ENCODE measurements around the gene OIT3.

OIT3 gene

DNA sequence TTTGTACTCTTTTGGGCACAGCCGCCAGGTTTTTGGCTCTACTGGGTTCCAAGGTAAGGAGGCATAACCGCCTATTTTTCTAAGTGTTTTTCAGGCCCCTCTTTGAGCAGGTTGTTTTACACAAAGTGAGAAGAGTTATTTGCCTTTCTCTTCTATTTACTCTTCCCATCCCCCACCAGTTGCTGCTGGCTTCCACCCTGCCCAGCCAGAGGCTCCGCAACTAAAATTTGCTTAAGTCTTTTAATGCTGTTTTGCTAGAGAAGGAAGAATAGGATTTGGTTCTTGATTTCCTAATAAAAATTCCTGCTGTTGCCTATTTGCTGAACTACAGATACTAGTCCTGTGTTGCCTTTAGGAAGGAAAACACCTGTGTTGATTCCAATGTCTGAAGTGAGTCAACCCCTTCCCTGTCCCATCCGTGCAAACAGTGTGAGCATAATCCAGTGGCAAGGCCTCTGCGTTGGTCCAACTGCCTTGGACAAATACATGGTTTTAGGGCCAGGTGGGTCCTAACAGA lies 59.2 kb downstream of the OIT3 start:
- TF ChIP-seq POLR2A (IDR thresholded peaks at IDR 0.05; ENCODE audit: low read depth, low read length), result no peak
- DNase-seq (ENCODE audit: insufficient read length, low spot score), result no peak
- no peak for FAIRE-seq

DNA sequence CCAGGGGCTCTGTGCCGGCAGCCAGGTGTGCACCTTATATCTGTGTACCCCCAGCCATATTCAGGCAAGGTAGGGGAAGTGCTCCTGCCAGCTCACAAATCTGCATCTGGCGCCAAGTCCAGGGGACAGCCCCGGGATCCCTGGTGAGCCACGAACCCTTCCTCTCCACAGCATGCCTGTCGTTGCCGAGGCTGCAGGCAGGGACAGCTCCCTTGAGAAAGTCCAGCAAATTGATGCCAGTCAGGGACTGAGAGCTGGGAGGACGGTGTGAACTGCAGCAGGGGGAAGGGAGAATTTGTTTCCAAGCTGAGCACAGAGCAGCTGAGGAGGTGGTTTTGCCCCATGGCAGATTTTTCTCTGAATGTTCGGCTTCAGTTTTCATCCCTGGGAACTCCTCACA lies 60.1 kb downstream of the OIT3 start:
- DNase-seq (ENCODE audit: insufficient read length, low spot score) (no peak), FAIRE-seq (no peak)
- TF ChIP-seq POLR2A (IDR thresholded peaks at IDR 0.05; ENCODE audit: low read depth, low read length), result no peak

DNA sequence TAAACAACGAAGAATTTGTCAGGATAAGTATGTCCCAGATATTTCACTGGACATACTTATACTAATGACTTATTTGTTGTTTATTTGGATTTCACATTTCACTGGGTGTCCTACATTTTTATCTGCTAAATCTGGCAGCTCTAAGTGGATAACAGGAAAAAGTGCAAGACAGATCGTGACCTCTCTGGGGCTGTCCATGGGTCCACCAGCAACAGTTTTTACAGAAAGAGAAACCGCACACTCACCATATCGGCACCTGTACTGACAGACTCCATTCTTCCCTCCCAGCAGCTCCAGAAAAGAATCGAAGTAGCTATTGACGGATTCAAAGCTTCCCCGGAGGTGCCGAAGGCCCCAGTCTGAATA lies 60.7 kb downstream of the OIT3 start:
- no peak for FAIRE-seq
- no peak for TF ChIP-seq POLR2A (IDR thresholded peaks at IDR 0.05; ENCODE audit: low read depth, low read length)

DNA sequence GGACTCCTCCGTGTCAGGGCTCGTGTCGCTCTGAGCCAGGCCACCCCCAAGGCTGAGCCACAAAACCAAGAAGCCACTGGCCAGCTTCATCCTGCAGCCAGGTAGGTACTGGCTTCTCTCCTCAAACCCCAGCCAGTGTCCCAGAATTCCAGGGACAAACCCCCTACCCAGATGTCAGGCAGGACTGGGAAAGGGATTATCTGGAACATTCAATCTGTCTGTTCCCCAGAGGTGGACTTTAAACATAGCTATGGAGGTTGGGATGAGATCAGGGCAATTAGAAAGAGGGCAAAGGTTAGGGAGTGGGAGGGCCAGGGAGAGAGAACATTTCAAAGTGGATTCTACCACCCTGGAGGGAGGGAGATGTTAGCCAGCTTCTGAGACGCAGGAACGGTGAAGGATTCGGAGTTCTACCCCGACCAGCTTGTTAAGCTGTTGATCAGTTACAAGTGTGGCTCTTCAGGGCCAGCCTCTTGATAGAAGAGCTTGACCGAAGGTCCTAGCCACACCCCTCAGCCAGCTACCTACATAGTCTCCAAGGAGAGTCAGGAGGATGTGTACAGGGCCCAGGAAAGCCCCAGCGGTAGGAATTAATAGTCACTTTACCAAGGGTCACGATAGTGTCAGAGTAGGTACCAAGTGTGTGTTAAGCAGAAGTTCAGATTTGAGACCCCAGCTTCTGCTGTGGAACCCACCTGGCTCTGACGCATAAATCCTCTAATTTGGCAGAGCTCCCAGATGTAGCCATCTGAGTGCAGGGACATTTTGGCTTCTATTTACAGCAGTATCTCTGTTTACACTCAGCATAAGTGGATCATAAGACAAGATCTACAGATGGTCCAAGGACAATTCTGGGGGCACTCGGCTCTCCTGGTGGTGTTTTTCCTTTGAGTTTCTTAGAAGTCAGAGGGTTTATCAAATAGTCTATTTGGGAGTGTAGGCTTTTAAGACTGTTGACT lies 61.3 kb downstream of the OIT3 start, which contains the start of gene PLA2G12B:
Gene PLA2G12B, minus strand, starts transcription at position 211 of the 959 bp plus-strand sequence. Its CDS starts 121 bp downstream, at position 90.
- no peak for TF ChIP-seq POLR2A (IDR thresholded peaks at IDR 0.05; ENCODE audit: low read depth, low read length)
- FAIRE-seq, result no peak
- DNase-seq (ENCODE audit: insufficient read length, low spot score), result no peak

More for the DNA sequence above, 60.7 kb downstream of the OIT3 start:
- DNase-seq (ENCODE audit: insufficient read length, low spot score), result no peak

DNA sequence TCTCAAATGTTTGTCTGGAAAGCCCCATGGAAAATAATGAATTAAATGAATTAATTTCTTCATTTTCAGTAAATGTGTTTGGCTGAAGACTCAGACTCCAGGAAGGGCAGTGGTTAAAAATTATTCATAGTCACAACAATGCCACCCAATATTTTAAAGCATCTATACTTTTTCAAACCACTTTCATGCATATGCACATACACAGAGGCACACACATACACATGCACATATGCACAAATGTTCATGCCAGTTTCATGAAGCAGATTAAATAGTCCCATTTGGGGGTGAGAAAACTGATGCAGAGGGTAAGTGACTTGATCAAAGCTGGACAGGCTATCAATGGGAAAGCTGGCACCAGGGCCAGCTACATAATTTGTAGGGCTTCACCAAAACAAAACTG lies 62.5 kb downstream of the OIT3 start:
- FAIRE-seq, result no peak
- no peak for TF ChIP-seq POLR2A (IDR thresholded peaks at IDR 0.05; ENCODE audit: low read depth, low read length)
- DNase-seq (ENCODE audit: insufficient read length, low spot score), result no peak

DNA sequence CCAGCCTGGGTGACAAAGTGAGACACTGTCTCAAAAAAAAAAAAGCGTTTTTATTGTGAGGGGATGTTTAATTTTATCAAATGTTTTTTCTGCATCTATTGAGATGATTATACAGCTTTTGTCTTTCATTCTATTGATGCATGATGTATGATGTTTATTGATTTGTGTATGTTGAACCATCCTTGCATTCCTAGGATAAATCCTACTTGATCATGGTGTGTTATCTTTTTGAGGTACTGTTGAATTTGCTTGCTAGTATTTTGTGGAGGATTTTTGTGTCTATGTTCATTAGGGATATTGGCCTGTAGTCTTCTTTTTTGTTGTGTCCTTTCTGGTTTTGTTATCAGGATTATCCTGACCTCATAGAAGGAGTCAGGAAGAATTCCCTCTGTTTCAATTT lies 83.3 kb downstream of the OIT3 start:
- no peak for DNase-seq (ENCODE audit: insufficient read length, low spot score)
- no peak for FAIRE-seq
- no peak for TF ChIP-seq POLR2A (IDR thresholded peaks at IDR 0.05; ENCODE audit: low read depth, low read length)

DNA sequence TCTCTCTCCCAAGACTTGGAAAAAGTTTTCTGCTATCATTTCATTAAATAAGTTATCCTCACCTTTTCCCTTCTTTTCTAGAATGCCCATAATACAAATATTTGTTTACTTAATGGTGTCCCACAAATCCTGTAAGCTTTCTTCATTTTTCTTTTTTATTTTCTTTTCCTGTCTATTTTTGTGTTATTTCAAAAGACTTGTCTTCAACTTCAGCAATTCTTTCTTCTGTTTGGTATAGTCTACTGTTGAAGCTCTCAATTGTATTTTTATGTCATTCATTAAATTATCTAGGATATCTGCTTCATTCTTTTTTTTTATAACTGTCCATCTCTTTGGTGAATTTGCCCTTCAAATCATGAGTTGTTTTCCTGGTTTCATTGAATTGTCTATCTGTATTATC lies 86.2 kb downstream of the OIT3 start:
- DNase-seq (ENCODE audit: insufficient read length, low spot score) (no peak), FAIRE-seq (no peak)
- TF ChIP-seq POLR2A (IDR thresholded peaks at IDR 0.05; ENCODE audit: low read depth, low read length), result no peak

DNA sequence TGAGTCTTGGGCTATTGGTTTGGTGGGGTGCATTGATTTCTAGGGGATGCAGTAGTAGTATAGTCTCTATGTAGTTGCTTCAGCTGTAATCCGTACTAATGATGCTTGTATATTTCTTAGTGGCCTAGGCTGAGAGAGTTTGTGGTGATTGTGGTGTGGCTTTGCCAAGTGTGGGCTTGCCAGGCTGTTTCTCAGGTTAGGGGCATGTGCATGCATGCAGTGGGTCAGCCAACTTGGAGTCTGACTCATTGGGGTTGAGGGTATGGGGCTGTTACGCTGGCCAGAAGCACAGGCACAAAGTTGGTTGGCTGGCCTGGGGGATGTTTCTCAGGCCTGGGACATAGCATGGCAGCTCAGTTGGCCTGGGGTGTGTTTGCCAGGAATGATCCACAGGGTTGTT lies 86.8 kb downstream of the OIT3 start:
- no peak for TF ChIP-seq POLR2A (IDR thresholded peaks at IDR 0.05; ENCODE audit: low read depth, low read length)
- FAIRE-seq, result no peak

DNA sequence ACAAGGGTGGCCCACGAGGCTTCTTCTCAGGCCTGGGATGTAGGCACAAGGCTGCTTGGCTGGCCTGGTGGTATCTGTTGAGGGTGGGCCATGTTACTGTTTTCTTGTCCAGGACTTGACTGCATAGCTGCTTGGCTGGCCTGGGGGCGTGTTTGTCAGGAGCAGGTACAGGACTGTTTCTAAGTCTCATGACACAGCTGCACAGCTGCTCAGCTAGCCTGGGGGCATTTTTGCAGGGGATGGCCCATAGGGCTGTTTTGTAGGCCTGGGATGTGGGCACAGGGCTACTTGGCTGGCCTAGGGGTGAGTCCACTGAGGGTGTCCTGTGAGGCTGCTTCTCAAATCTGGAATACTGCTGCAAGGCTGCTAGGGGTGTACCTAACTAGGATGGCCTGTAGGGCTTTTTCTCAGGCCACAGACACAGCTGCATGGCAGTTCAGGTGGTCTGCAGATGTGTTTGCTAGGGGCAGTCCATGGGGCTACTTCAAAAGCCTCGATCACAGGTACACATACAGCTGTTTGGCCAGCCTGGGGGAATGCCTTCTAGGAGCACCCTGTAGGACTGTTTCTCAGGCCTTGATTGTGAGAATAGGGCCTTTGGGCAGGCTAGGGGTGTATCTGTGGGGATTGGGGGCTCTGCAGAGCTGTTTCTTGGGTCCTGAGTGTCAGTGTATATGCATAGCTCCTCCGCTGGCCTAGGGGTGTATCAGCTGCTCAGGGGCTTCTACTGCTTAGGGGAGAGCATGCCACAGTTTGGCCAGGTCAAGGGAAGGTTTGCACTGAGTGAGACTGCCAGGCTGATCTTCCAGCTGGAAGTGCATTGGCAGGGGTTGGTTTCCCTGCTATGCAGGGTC lies 87.7 kb downstream of the OIT3 start:
- no peak for DNase-seq (ENCODE audit: insufficient read length, low spot score)
- no peak for FAIRE-seq
- TF ChIP-seq POLR2A (IDR thresholded peaks at IDR 0.05; ENCODE audit: low read depth, low read length), result no peak

More for the DNA sequence above, 86.8 kb downstream of the OIT3 start:
- no peak for DNase-seq (ENCODE audit: insufficient read length, low spot score)

DNA sequence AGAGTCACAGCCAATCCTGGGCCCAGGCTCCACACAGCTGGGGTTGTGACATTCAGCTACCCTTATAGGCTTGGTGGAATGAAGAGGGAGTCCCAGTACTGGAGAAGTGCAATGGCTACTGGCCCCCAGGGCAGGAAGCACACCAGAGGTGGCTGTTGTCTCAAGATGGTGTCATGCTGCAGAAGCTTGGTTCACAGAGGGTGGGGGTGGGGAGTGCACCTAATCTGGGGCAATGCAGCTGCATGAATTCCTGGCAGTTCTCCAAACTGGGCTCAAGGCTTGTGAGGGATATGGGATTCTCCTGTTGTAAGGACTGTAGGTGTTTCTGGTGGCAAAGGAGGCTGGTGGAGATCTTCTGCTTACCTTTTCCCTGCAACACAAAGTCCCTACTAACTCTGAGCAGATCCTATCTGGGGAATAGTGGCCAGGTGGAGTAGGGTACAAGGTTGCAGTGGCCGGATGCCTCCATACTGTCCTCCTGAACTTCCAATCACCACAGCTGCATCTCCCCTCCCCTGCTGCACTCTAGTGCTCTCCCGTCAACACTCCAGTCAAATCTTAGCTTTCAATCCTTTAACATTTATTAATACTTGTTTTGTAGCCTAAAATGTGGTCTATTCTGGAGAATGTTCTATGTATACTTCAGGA lies 88.5 kb downstream of the OIT3 start:
- no peak for DNase-seq (ENCODE audit: insufficient read length, low spot score)
- TF ChIP-seq POLR2A (IDR thresholded peaks at IDR 0.05; ENCODE audit: low read depth, low read length), result no peak
- FAIRE-seq, result no peak

All from H54 (cell line).